Stimulated activated CD4-positive, alpha-beta T cell treated with anti-CD3 and anti-CD28 coated beads, Interleukin-12 subunit alpha, Interleukin-12 subunit beta, amount 100 ng/mL, for 48 hours (primary cell): Measurements from ENCODE around the gene MEGF8.
"Not testable (repeated sequence)": the region's sequence is repeated elsewhere in the genome, so short reads cannot be mapped to it uniquely, and the experiment has no call there.

ENCODE experiments used
- DNase-seq, 3 donors: peaks; one replicate each; pipeline ENCODE4 v3.0.0-alpha.2; 2020; ENCODE audit warnings: low read depth in 2 of 3, low spot score in 1 of 3

Gene MEGF8

GRCh38 chr19:42331333-42331732 lies 5.9 kb downstream of the MEGF8 start:
- DNase-seq = not testable (repeated sequence)

GRCh38 chr19:42332059-42332458 lies 6.6 kb downstream of the MEGF8 start:
- no peak for DNase-seq

GRCh38 chr19:42333018-42333417 lies 7.6 kb downstream of the MEGF8 start:
- no peak for DNase-seq

- no peak for DNase-seq
These were observed 8.7 kb downstream of the MEGF8 start for GRCh38 chr19:42333975-42334696.

GRCh38 chr19:42334697-42335373 lies 9.4 kb downstream of the MEGF8 start:
- DNase-seq = no peak

- DNase-seq = no peak
These were observed 10.0 kb downstream of the MEGF8 start for GRCh38 chr19:42335374-42335936.

- no peak for DNase-seq
These were observed 10.5 kb downstream of the MEGF8 start for GRCh38 chr19:42335971-42336370.

- not testable (repeated sequence) for DNase-seq
These were observed 13.9 kb downstream of the MEGF8 start for GRCh38 chr19:42339126-42339860.

GRCh38 chr19:42339922-42340321 lies 14.5 kb downstream of the MEGF8 start:
- DNase-seq = not testable (repeated sequence)

GRCh38 chr19:42343344-42344110 lies 18.1 kb downstream of the MEGF8 start:
- DNase-seq = no peak

GRCh38 chr19:42344336-42344893 lies 19.0 kb downstream of the MEGF8 start:
- no peak for DNase-seq

- DNase-seq = no peak
These were observed 19.9 kb downstream of the MEGF8 start for GRCh38 chr19:42345191-42345812.

- DNase-seq = no peak
These were observed 22.8 kb downstream of the MEGF8 start for GRCh38 chr19:42348211-42348610.

- no peak for DNase-seq
These were observed 24.1 kb downstream of the MEGF8 start for GRCh38 chr19:42349378-42350107.

- no peak for DNase-seq
These were observed 25.0 kb downstream of the MEGF8 start for GRCh38 chr19:42350417-42350816.

- no peak for DNase-seq
These were observed 25.8 kb downstream of the MEGF8 start for GRCh38 chr19:42351079-42351735.

GRCh38 chr19:42352301-42353259 lies 27.1 kb downstream of the MEGF8 start:
- DNase-seq = no peak
